PC-9 (cell line): ENCODE results near the gene PALLD. TPM values are rescaled to one million over a fixed set of nuclear protein-coding genes. Genes with fewer than 3 reads are reported as not detected.

Experiments
- BruUV-seq: library from RNA; stranded (reverse); fragments of 400-500 nt; replicated peaks from 2 replicates; lab custom pipeline; 2021; lab: Mats Ljungman, UMichigan
- CTCF ChIA-PET: fragments of 300-600 bp; sonication (Branson Sonifier 250); formaldehyde crosslinking; loops from one replicate; lab custom pipeline; 2022; ENCODE audit warnings: antibody characterized with exemption; lab: Charles Lee
- POLR2A ChIA-PET: fragments of 300-600 bp; sonication (Branson Sonifier 250); formaldehyde crosslinking; loops from one replicate; lab custom pipeline; 2022; ENCODE audit warnings: antibody characterized with exemption; ENCODE audit not compliant: unreplicated experiment; lab: Charles Lee
- DNase-seq, 2 experiments: peaks; one replicate each; pipeline versions ENCODE4 v3.0.0 to v3.0.0-alpha.2; 2015 to 2022; ENCODE audit warnings: mixed read lengths in 1 of 2
- H2AFZ ChIP-seq: fragments of 200-600 bp; sonication (generic); 2 replicates; pipeline ENCODE4 v1.8.1; 2017; ENCODE audit warnings: antibody characterized with exemption
- H3F3A ChIP-seq: fragments of 200-600 bp; sonication (generic); 2 replicates; pipeline ENCODE4 v1.8.1; 2017; ENCODE audit warnings: antibody characterized with exemption, mild to moderate bottlenecking, low read depth; ENCODE audit not compliant: insufficient read depth
- H3K27ac ChIP-seq: fragments of 200-600 bp; sonication (generic); 2 replicates; pipeline ENCODE4 v1.6.1; 2016; ENCODE audit warnings: mixed run types
- H3K27me3 ChIP-seq: fragments of 200-600 bp; sonication (generic); 2 replicates; pipeline ENCODE4 v1.6.1; 2016; ENCODE audit warnings: low read depth, mixed run types; ENCODE audit not compliant: insufficient read depth
- H3K36me3 ChIP-seq: fragments of 200-600 bp; sonication (generic); 2 replicates; pipeline ENCODE4 v1.6.1; 2016; ENCODE audit warnings: low read depth, mixed run types
- H3K4me1 ChIP-seq: fragments of 200-600 bp; sonication (generic); replicated peaks from 2 replicates; pipeline ENCODE4 v1.6.1; 2016; ENCODE audit warnings: mixed run types; ENCODE audit not compliant: insufficient read depth
- H3K4me2 ChIP-seq: fragments of 200-600 bp; sonication (generic); 2 replicates; pipeline ENCODE4 v1.6.1; 2017; ENCODE audit warnings: mixed run types
- H3K4me3 ChIP-seq: fragments of 200-600 bp; sonication (generic); 2 replicates; pipeline ENCODE4 v1.6.1; 2016; ENCODE audit warnings: mixed run types
- H3K79me2 ChIP-seq: fragments of 200-600 bp; sonication (generic); 2 replicates; pipeline ENCODE4 v1.6.1; 2017; ENCODE audit warnings: low read depth, mixed run types
- H3K9me2 ChIP-seq: fragments of 200-600 bp; sonication (generic); 2 replicates; pipeline ENCODE4 v1.8.1; 2017; ENCODE audit warnings: mild to moderate bottlenecking; ENCODE audit not compliant: insufficient read depth
- H3K9me3 ChIP-seq: fragments of 200-600 bp; sonication (generic); 2 replicates; pipeline ENCODE4 v1.8.1; 2016; ENCODE audit warnings: low read depth; ENCODE audit not compliant: insufficient read depth
- H4K20me1 ChIP-seq: fragments of 200-600 bp; sonication (generic); 2 replicates; pipeline ENCODE4 v1.8.1; 2017; ENCODE audit not compliant: insufficient read depth
- EZH2 ChIP-seq: fragments of 200-600 bp; sonication (generic); IDR thresholded peaks from 2 replicates; pipeline ENCODE4 v1.8.0; 2017; ENCODE audit warnings: antibody characterized with exemption, low read depth
- intact Hi-C: fragments of 100-400 bp; cut with micrococcal nuclease; formaldehyde crosslinking; loops from one replicate; pipeline ENCODE4 v1.10.0; 2022; ENCODE audit not compliant: unreplicated experiment
- total RNA-seq: library from RNA; stranded (reverse); gene quantifications from 2 replicates; pipeline ENCODE4 v1.2.3, GENCODE V29; 2021
- TF ChIP-seq, protein P1 (sequence below): fragments of 200-600 bp; sonication (generic); conservative IDR thresholded peaks from 2 replicates; pipeline ENCODE4 v1.6.1; 2017; ENCODE audit warnings: mixed run types, antibody characterized with exemption, mild to moderate bottlenecking, moderate library complexity

PALLD gene
- total RNA-seq, 1 experiment from 2014 or later = 156 TPM

DNA sequence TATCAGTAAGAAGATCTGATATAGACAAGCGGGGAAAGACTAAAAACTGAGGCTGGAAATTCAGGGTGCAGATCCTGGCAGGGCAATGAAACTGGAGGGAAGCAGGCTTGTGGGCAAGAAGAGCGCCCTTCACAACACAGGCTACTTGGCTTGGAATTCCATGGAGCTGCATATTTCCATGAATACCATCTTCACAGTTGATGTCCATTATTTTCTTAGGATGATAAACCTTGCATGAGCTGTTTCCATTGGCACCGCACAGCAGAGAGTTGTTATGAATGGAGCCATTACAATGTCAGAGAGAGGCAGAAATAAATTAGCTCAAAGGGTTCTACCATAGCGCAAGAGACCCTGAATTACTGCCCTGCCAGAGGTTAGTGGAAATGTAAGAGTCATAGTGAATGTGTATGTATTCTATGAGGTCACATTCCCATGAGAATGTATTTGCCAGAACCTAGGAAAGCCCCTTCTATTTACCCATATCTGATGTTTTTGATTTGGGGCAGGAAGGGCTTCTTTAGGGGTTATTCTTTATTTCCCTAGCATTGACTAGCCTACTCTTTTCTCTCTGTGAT lies 215.6 kb downstream of the PALLD start:
- BruUV-seq = no TSS peak

DNA sequence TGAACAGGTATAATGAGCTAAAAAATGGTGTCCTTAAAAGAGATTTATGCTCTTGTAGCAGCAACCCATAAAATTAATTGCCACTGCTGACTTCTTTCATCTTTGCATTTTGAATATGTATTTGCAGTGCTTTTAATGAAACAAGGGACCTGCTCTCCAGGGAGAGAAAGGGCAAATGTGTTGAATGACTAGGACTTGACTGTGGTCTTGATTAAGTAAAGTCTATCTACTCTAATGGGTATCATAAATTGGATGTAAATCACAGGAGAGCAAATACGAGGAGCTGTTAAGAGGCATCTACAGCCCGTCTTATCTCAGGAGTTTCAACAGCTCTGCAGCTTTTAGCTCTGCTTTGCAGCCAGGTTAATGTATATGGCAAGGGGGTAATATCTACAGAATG lies 216.4 kb downstream of the PALLD start:
- H3K27ac ChIP-seq = no peak overlapping the region
- no peak for TF ChIP-seq EZH2
- TF ChIP-seq, protein P1, sequence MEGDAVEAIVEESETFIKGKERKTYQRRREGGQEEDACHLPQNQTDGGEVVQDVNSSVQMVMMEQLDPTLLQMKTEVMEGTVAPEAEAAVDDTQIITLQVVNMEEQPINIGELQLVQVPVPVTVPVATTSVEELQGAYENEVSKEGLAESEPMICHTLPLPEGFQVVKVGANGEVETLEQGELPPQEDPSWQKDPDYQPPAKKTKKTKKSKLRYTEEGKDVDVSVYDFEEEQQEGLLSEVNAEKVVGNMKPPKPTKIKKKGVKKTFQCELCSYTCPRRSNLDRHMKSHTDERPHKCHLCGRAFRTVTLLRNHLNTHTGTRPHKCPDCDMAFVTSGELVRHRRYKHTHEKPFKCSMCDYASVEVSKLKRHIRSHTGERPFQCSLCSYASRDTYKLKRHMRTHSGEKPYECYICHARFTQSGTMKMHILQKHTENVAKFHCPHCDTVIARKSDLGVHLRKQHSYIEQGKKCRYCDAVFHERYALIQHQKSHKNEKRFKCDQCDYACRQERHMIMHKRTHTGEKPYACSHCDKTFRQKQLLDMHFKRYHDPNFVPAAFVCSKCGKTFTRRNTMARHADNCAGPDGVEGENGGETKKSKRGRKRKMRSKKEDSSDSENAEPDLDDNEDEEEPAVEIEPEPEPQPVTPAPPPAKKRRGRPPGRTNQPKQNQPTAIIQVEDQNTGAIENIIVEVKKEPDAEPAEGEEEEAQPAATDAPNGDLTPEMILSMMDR = no peak
- H3K9me2 ChIP-seq = no peaks in the 10 kb centered on the region
- no peak overlapping the region for H2AFZ ChIP-seq
- no peak for DNase-seq
- no peaks in the 10 kb centered on the region for H3K27me3 ChIP-seq
- no peaks in the 10 kb centered on the region for H3K9me3 ChIP-seq
- H4K20me1 ChIP-seq = no peaks in the 10 kb centered on the region
- H3F3A ChIP-seq = no peaks in the 10 kb centered on the region
- BruUV-seq = no TSS peak
- no peaks in the 10 kb centered on the region for H3K36me3 ChIP-seq
- H3K4me2 ChIP-seq = no peak overlapping the region
- POLR2A ChIA-PET = no interaction called here
- intact Hi-C loops = loop anchor here (5.0 to 10.0 kb wide), 2 partner anchors 199 to 528 kb away; no protein-coding TSS in a partner anchor
- no peaks in the 10 kb centered on the region for H3K4me1 ChIP-seq
- H3K79me2 ChIP-seq = no peaks in the 10 kb centered on the region
- CTCF ChIA-PET = interaction anchor here (0.6 kb wide), 1 partner anchor 62 kb away, joined by 5 read pairs; no protein-coding TSS in a partner anchor
- H3K4me3 ChIP-seq = no peak overlapping the region

More for the DNA sequence above, 215.6 kb downstream of the PALLD start:
- POLR2A ChIA-PET = interaction anchor here (0.5 kb wide), 1 partner anchor 105 kb away, joined by 5 read pairs; no protein-coding TSS in a partner anchor
- no peak overlapping the region for H3K4me2 ChIP-seq
- CTCF ChIA-PET = no interaction called here
- no peaks in the 10 kb centered on the region for H3K79me2 ChIP-seq
- H2AFZ ChIP-seq = no peak overlapping the region
- no peaks in the 10 kb centered on the region for H3K9me2 ChIP-seq
- no peak for TF ChIP-seq EZH2
- TF ChIP-seq, protein P1 = no peak
- intact Hi-C loops = loop anchor here (5.0 to 10.0 kb wide), 2 partner anchors 200 to 528 kb away; no protein-coding TSS in a partner anchor
- no peak overlapping the region for H3K4me3 ChIP-seq
- DNase-seq = no peak
- no peaks in the 10 kb centered on the region for H3K36me3 ChIP-seq
- no peaks in the 10 kb centered on the region for H3K9me3 ChIP-seq
- no peaks in the 10 kb centered on the region for H3K4me1 ChIP-seq
- no peaks in the 10 kb centered on the region for H4K20me1 ChIP-seq
- H3K27ac ChIP-seq = no peak overlapping the region
- no peaks in the 10 kb centered on the region for H3K27me3 ChIP-seq
- H3F3A ChIP-seq = no peaks in the 10 kb centered on the region

DNA sequence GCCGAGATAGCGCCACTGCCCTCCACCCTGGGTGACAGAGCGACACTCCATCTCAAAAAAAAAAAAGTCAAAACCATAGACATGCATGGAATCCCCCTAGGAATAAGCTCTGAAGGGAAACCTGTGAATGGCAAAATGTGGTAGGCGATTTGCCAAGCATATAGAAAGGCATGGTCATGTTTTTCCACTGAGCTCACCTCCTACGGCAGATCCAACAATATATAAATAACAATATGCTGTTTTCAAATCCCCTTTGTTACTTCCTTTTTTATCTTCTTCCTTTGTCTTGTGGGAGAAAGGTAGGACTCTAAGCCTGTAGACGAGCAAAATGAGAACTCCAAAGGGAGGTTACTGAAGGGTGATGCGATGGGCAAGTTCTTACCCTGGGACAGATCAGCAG lies 219.0 kb downstream of the PALLD start:
- no peak for TF ChIP-seq EZH2
- TF ChIP-seq, protein P1 = no peak
- Histone ChIP-seq H3K9me2 (no peaks in the 10 kb centered on the region), H3K4me3 (no peak overlapping the region), H3K27me3 (no peaks in the 10 kb centered on the region), H3F3A (no peaks in the 10 kb centered on the region), H3K4me1 (no peaks in the 10 kb centered on the region), H3K79me2 (no peaks in the 10 kb centered on the region), H3K4me2 (no peak overlapping the region), H3K27ac (no peak overlapping the region), H2AFZ (no peak overlapping the region), H4K20me1 (no peaks in the 10 kb centered on the region), H3K9me3 (no peaks in the 10 kb centered on the region), H3K36me3 (no peaks in the 10 kb centered on the region)
- CTCF ChIA-PET = no interaction called here
- POLR2A ChIA-PET = interaction anchor here (0.7 kb wide), 1 partner anchor 233 kb away, joined by 8 read pairs; no protein-coding TSS in a partner anchor
- BruUV-seq = no TSS peak
- no peak for DNase-seq
- intact Hi-C loops = loop anchor here (5.0 to 10.0 kb wide), 2 partner anchors 116 to 531 kb away; no protein-coding TSS in a partner anchor
